A549 (cell line): Measurements from ENCODE around the gene UVRAG. TPM values are rescaled to one million over a fixed set of nuclear protein-coding genes. Genes with fewer than 3 reads are reported as not detected.

Source experiments
- ATAC-seq, 2 experiments: fragments of 200-7000 bp in 1 of 2; fragments of >200 bp in 1 of 2; cut with Nextera tagmentation in 1 of 2; cut with Tn5 transposase in 1 of 2; 3 replicates each; pipeline versions ENCODE4 v1.8.0 to v1.9.1; 2018 to 2020; ENCODE audit warnings: mild to moderate bottlenecking in 1 of 2, moderate library complexity in 1 of 2
- CTCF ChIA-PET: fragments of 300-600 bp; sonication (Branson Sonifier 250); formaldehyde crosslinking; extraction: SDS; loops from one replicate; lab custom pipeline; 2021; ENCODE audit warnings: antibody characterized with exemption, inconsistent platforms; lab: Yijun Ruan, JAX
- POLR2A ChIA-PET: fragments of 350-600 bp; formaldehyde crosslinking; extraction: SDS; loops from one replicate; lab custom pipeline; 2021; ENCODE audit warnings: antibody characterized with exemption, inconsistent platforms; lab: Yijun Ruan, JAX
- DNase-seq, 2 experiments: peaks; one replicate each; pipeline versions ENCODE4 v3.0.0 to v3.0.0-alpha.2; 2011 to 2016; ENCODE audit warnings: low read depth in 1 of 2, low spot score in 1 of 2
- FAIRE-seq: peaks from 2 replicates; lab custom pipeline; 2011; peaks lifted over from hg19 to GRCh38; lab: Jason Lieb, UNC
- H3K27ac ChIP-seq, 2 experiments: fragments of >200 bp; sonication (Bioruptor Twin); formaldehyde crosslinking; 3 replicates each; pipeline ENCODE4 v1.5.1; 2016 to 2017
- H3K4me1 ChIP-seq: fragments of >200 bp; sonication (Bioruptor Twin); formaldehyde crosslinking; 3 replicates; pipeline ENCODE4 v1.6.1; 2016
- H3K4me2 ChIP-seq: fragments of >200 bp; sonication (Bioruptor Twin); formaldehyde crosslinking; 3 replicates; pipeline ENCODE4 v1.6.1; 2016
- H3K4me3 ChIP-seq: fragments of >200 bp; sonication (Bioruptor Twin); formaldehyde crosslinking; 3 replicates; pipeline ENCODE4 v1.5.1; 2016
- H3K9me3 ChIP-seq: fragments of >200 bp; sonication (Bioruptor Twin); formaldehyde crosslinking; 3 replicates; pipeline ENCODE4 v1.6.1; 2016
- BCL3 ChIP-seq: fragments of >200 bp; sonication (Bioruptor Twin); formaldehyde crosslinking; IDR thresholded peaks from 3 replicates; pipeline ENCODE4 v1.6.1; 2016
- CEBPB ChIP-seq, 2 experiments: fragments of >200 bp in 1 of 2; sonication (Bioruptor Twin) in 1 of 2; formaldehyde crosslinking in 1 of 2; IDR thresholded peaks; 2 replicates each; pipeline ENCODE4 v1.6.1; 2012 to 2016
- CHD2 ChIP-seq: fragments of 150-350 bp; IDR thresholded peaks from 2 replicates; pipeline ENCODE4 v1.6.1; 2014; ENCODE audit warnings: low read length; ENCODE audit not compliant: partially characterized antibody
- CHD4 ChIP-seq: fragments of 200-600 bp; sonication (generic); IDR thresholded peaks from 2 replicates; pipeline ENCODE4 v1.6.1; 2016; ENCODE audit warnings: antibody characterized with exemption, mild to moderate bottlenecking, borderline replicate concordance
- E2F6 ChIP-seq: IDR thresholded peaks from 2 replicates; pipeline ENCODE4 v1.6.1; 2012; ENCODE audit warnings: low read depth, borderline replicate concordance
- EHMT2 ChIP-seq: fragments of 200-600 bp; sonication (generic); IDR thresholded peaks from 2 replicates; pipeline ENCODE4 v1.6.1; 2016; ENCODE audit warnings: antibody characterized with exemption, low read depth, mild to moderate bottlenecking, moderate library complexity
- ELK1 ChIP-seq: fragments of 150-350 bp; IDR thresholded peaks from 2 replicates; pipeline ENCODE4 v1.6.1; 2014; ENCODE audit warnings: low read depth, mild to moderate bottlenecking, low read length
- ESRRA ChIP-seq: fragments of 150-350 bp; IDR thresholded peaks from 2 replicates; pipeline ENCODE4 v1.6.1; 2014; ENCODE audit warnings: mild to moderate bottlenecking, low read length, borderline replicate concordance
- HEYL ChIP-seq: fragments of 250-450 bp; sonication (Bioruptor Pico); IDR thresholded peaks from 2 replicates; pipeline ENCODE4 v1.8.0; 2021; ENCODE audit warnings: mild to moderate bottlenecking, moderate library complexity
- HMGXB4 ChIP-seq: fragments of 250-450 bp; sonication (Bioruptor Pico); IDR thresholded peaks from 2 replicates; pipeline ENCODE4 v1.5.0; 2021; ENCODE audit warnings: mild to moderate bottlenecking, moderate library complexity, borderline replicate concordance
- HOXA7 ChIP-seq: fragments of 250-450 bp; sonication (Bioruptor Pico); IDR thresholded peaks from 2 replicates; pipeline ENCODE4 v1.5.0; 2020; ENCODE audit warnings: mild to moderate bottlenecking, moderate library complexity
- KDM1A ChIP-seq: fragments of 200-600 bp; sonication (generic); IDR thresholded peaks from 2 replicates; pipeline ENCODE4 v1.6.1; 2016; ENCODE audit warnings: low read depth, mild to moderate bottlenecking
- MYC ChIP-seq: IDR thresholded peaks from 2 replicates; pipeline ENCODE4 v1.6.1; 2012; ENCODE audit warnings: mild to moderate bottlenecking, inconsistent platforms, low read length, improper control_type of control experiment, borderline replicate concordance
- NR3C1 ChIP-seq: fragments of >200 bp; sonication (Bioruptor Twin); formaldehyde crosslinking; IDR thresholded peaks from 3 replicates; pipeline ENCODE4 v1.6.1; 2017
- PHF8 ChIP-seq: fragments of 200-600 bp; sonication (generic); IDR thresholded peaks from 2 replicates; pipeline ENCODE4 v1.6.1; 2016; ENCODE audit warnings: low read depth, mild to moderate bottlenecking, antibody characterized with exemption, moderate library complexity, borderline replicate concordance
- POLR2AphosphoS2 ChIP-seq: conservative IDR thresholded peaks from 2 replicates; pipeline ENCODE4 v1.6.1; 2012; ENCODE audit warnings: low read length, improper control_type of control experiment, inconsistent platforms
- RAD21 ChIP-seq, 2 experiments: fragments of >200 bp in 1 of 2; sonication (Bioruptor Twin) in 1 of 2; formaldehyde crosslinking in 1 of 2; IDR thresholded peaks in 1 of 2; conservative IDR thresholded peaks in 1 of 2; 2 replicates in 1 of 2; 3 replicates in 1 of 2; pipeline ENCODE4 v1.6.1; 2012 to 2018; ENCODE audit warnings: inconsistent platforms in 1 of 2
- RFX5 ChIP-seq: fragments of 450-650 bp; IDR thresholded peaks from 2 replicates; pipeline ENCODE4 v1.7.1; 2014; ENCODE audit warnings: antibody characterized with exemption, mild to moderate bottlenecking, moderate library complexity
- SMC3 ChIP-seq: fragments of >200 bp; sonication (Bioruptor Twin); formaldehyde crosslinking; IDR thresholded peaks from 3 replicates; pipeline ENCODE4 v1.6.1; 2018; ENCODE audit warnings: inconsistent platforms
- TFCP2L1 ChIP-seq: fragments of 250-450 bp; sonication (Bioruptor Pico); IDR thresholded peaks from 2 replicates; pipeline ENCODE4 v1.5.0; 2021; ENCODE audit warnings: mild to moderate bottlenecking
- TP53 ChIP-seq: fragments of 250-450 bp; sonication (Bioruptor Pico); IDR thresholded peaks from 2 replicates; pipeline ENCODE4 v1.5.0; 2021; ENCODE audit warnings: mild to moderate bottlenecking, moderate library complexity
- ZC3H11A ChIP-seq: fragments of 450-650 bp; IDR thresholded peaks from 2 replicates; pipeline ENCODE4 v1.6.1; 2014; ENCODE audit warnings: antibody characterized with exemption, mild to moderate bottlenecking
- ZSCAN20 ChIP-seq: fragments of 250-450 bp; sonication (Bioruptor Pico); IDR thresholded peaks from 2 replicates; pipeline ENCODE4 v1.8.0; 2022; ENCODE audit warnings: mild to moderate bottlenecking, moderate library complexity
- WGBS: methylation state at CpG from one replicate; pipeline ENCODE4 v1.1.6; 2017; ENCODE audit errors: missing lambda C conversion rate; 5-methylcytosine and 5-hydroxymethylcytosine counted together
- polyA plus RNA-seq, 4 experiments: library from polyadenylated mRNA; depleted of rRNA in 3 of 4; stranded (reverse); fragments of >200 nt; fragmentation: RNase III in 1 of 4; extraction: RNeasy Plus Mini Kit Qiagen cat#74134 plus additional on column Dnase treatment in 1 of 4; gene quantifications; 2 replicates in 3 of 4; 3 replicates in 1 of 4; pipeline ENCODE4 v1.2.3, GENCODE V29; 2011 to 2017

The UVRAG gene
- polyA plus RNA-seq, 2 of the 4 experiments (the other 2 are of a cell fraction): 6.1 to 14.1 TPM

- 71% methylated on average over 2 of the region's 2 CpGs for WGBS
- ATAC-seq (no peak), FAIRE-seq (no peak), DNase-seq (no peak)
- Histone ChIP-seq H3K4me3 (no peak overlapping the region), H3K9me3 (no peaks in the 10 kb centered on the region), H3K4me1 (no peaks in the 10 kb centered on the region), H3K27ac (no peak overlapping the region), H3K4me2 (no peak overlapping the region)
- ChIA-PET POLR2A (no interaction called here), CTCF (interaction anchor here (2.1 kb wide), 1 partner anchor 22 kb away, joined by 5 read pairs; no protein-coding TSS in a partner anchor)
- TF ChIP-seq CHD2 (no peak), HEYL (CRISPR knock-in tag) (no peak), MYC (no peak), ZSCAN20 (CRISPR knock-in tag) (no peak), CHD4 (no peak), NR3C1 (no peak), EHMT2 (no peak), E2F6 (no peak), TFCP2L1 (CRISPR knock-in tag) (no peak), HOXA7 (CRISPR knock-in tag) (no peak), ZC3H11A (no peak), RAD21 (conservative IDR thresholded peaks at IDR 0.05 in 1 of 2, IDR thresholded peaks at IDR 0.05 in 1 of 2) (no peak)
Measured at GRCh38 chr11:75919525-75919924, 104.5 kb downstream of the UVRAG start.

- no peak overlapping the region for H3K4me3 ChIP-seq
- no peaks in the 10 kb centered on the region for H3K9me3 ChIP-seq
- no peak for TF ChIP-seq TP53
- TF ChIP-seq ELK1: no peak
- no peak for TF ChIP-seq KDM1A
- H3K27ac ChIP-seq: no peak overlapping the region
- no peak overlapping the region for H3K4me2 ChIP-seq
- no peak for FAIRE-seq
- WGBS: 96% methylated on average over 1 of the region's 1 CpG
- POLR2A ChIA-PET: no interaction called here
- no peak for DNase-seq
- CTCF ChIA-PET: no interaction called here
- ATAC-seq: no peak
- 0 out of 3 replicates have a peak, but pooled peaks cover 3% of the 10 kb centered on the region for H3K4me1 ChIP-seq
Measured at GRCh38 chr11:75920848-75921247, 105.8 kb downstream of the UVRAG start.

- ChIA-PET POLR2A (no interaction called here), CTCF (interaction anchor here (1.6 kb wide), 1 partner anchor 230 kb away, joined by 4 read pairs; no protein-coding TSS in a partner anchor)
- no peak for FAIRE-seq
- DNase-seq: no peak
- no peak for ATAC-seq
- Histone ChIP-seq H3K4me2 (no peak overlapping the region), H3K9me3 (no peaks in the 10 kb centered on the region), H3K4me3 (no peak overlapping the region)
- TF ChIP-seq SMC3 (no peak), ZSCAN20 (CRISPR knock-in tag) (no peak), MYC (no peak), ESRRA (no peak), PHF8 (no peak), CEBPB (IDR thresholded peaks at IDR 0.05) (no peak), KDM1A (no peak), BCL3 (no peak), POLR2AphosphoS2 (no peak), HMGXB4 (CRISPR knock-in tag) (no peak), TP53 (no peak), HEYL (CRISPR knock-in tag) (no peak), RFX5 (no peak)
- TF ChIP-seq, all 56 proteins: peak for 0
- Histone ChIP-seq H3K27ac (no peak overlapping the region), H3K4me1 (0 out of 3 replicates have a peak, but pooled peaks cover 3% of the 10 kb centered on the region)
- WGBS: 63% methylated on average over 3 of the region's 3 CpGs
Measured at GRCh38 chr11:75921808-75922207, 106.8 kb downstream of the UVRAG start.
